ENCODE measurements around the gene TBC1D5.

TBC1D5 gene

GRCh38 chr3:17314171-17314570 is 428.3 kb downstream of the TBC1D5 start:
- no peak for DNase-seq
- in situ Hi-C loops (cut with HindIII; ENCODE audit: low pct_ligation_motif_present, low pct_unique_long_range_greater_than_20kb, low sequenced_read_pairs): no loop called here

- DNase-seq: no peak
- in situ Hi-C loops (cut with HindIII; ENCODE audit: low pct_ligation_motif_present, low pct_unique_long_range_greater_than_20kb, low sequenced_read_pairs): no loop called here
Measured at GRCh38 chr3:17313746-17314145, 428.7 kb downstream of the TBC1D5 start.

- DNase-seq: no peak
- in situ Hi-C loops (cut with HindIII; ENCODE audit: low pct_ligation_motif_present, low pct_unique_long_range_greater_than_20kb, low sequenced_read_pairs): no loop called here
Measured at GRCh38 chr3:17310983-17311382, 431.4 kb downstream of the TBC1D5 start.

GRCh38 chr3:17307887-17308286 is 434.5 kb downstream of the TBC1D5 start:
- no peak for DNase-seq
- in situ Hi-C loops (cut with HindIII; ENCODE audit: low pct_ligation_motif_present, low pct_unique_long_range_greater_than_20kb, low sequenced_read_pairs): no loop called here

- in situ Hi-C loops (cut with HindIII; ENCODE audit: low pct_ligation_motif_present, low pct_unique_long_range_greater_than_20kb, low sequenced_read_pairs): no loop called here
- DNase-seq: peak; percentile 13
Measured at GRCh38 chr3:17307482-17307881, 434.9 kb downstream of the TBC1D5 start.

- DNase-seq: no peak
- in situ Hi-C loops (cut with HindIII; ENCODE audit: low pct_ligation_motif_present, low pct_unique_long_range_greater_than_20kb, low sequenced_read_pairs): no loop called here
Measured at GRCh38 chr3:17304969-17305368, 437.5 kb downstream of the TBC1D5 start.

- no peak for DNase-seq
- in situ Hi-C loops (cut with HindIII; ENCODE audit: low pct_ligation_motif_present, low pct_unique_long_range_greater_than_20kb, low sequenced_read_pairs): no loop called here
Measured at GRCh38 chr3:17302774-17303173, 439.7 kb downstream of the TBC1D5 start.

- in situ Hi-C loops (cut with HindIII; ENCODE audit: low pct_ligation_motif_present, low pct_unique_long_range_greater_than_20kb, low sequenced_read_pairs): no loop called here
- no peak for DNase-seq
Measured at GRCh38 chr3:17302170-17302569, 440.3 kb downstream of the TBC1D5 start.

- in situ Hi-C loops (cut with HindIII; ENCODE audit: low pct_ligation_motif_present, low pct_unique_long_range_greater_than_20kb, low sequenced_read_pairs): no loop called here
- no peak for DNase-seq
Measured at GRCh38 chr3:17301271-17301670, 441.2 kb downstream of the TBC1D5 start.

GRCh38 chr3:17300441-17300840 is 442.0 kb downstream of the TBC1D5 start:
- no peak for DNase-seq
- in situ Hi-C loops (cut with HindIII; ENCODE audit: low pct_ligation_motif_present, low pct_unique_long_range_greater_than_20kb, low sequenced_read_pairs): no loop called here

GRCh38 chr3:17298038-17298437 is 444.4 kb downstream of the TBC1D5 start:
- in situ Hi-C loops (cut with HindIII; ENCODE audit: low pct_ligation_motif_present, low pct_unique_long_range_greater_than_20kb, low sequenced_read_pairs): no loop called here
- DNase-seq: no peak

- in situ Hi-C loops (cut with HindIII; ENCODE audit: low pct_ligation_motif_present, low pct_unique_long_range_greater_than_20kb, low sequenced_read_pairs): no loop called here
- no peak for DNase-seq
Measured at GRCh38 chr3:17292556-17292955, 449.9 kb downstream of the TBC1D5 start.

GRCh38 chr3:17290894-17291293 is 451.5 kb downstream of the TBC1D5 start:
- DNase-seq: no peak
- in situ Hi-C loops (cut with HindIII; ENCODE audit: low pct_ligation_motif_present, low pct_unique_long_range_greater_than_20kb, low sequenced_read_pairs): no loop called here

- in situ Hi-C loops (cut with HindIII; ENCODE audit: low pct_ligation_motif_present, low pct_unique_long_range_greater_than_20kb, low sequenced_read_pairs): no loop called here
- DNase-seq: no peak
Measured at GRCh38 chr3:17288839-17289399, 453.5 kb downstream of the TBC1D5 start.

- in situ Hi-C loops (cut with HindIII; ENCODE audit: low pct_ligation_motif_present, low pct_unique_long_range_greater_than_20kb, low sequenced_read_pairs): no loop called here
- no peak for DNase-seq
Measured at GRCh38 chr3:17287006-17287689, 455.3 kb downstream of the TBC1D5 start.

- no peak for DNase-seq
- in situ Hi-C loops (cut with HindIII; ENCODE audit: low pct_ligation_motif_present, low pct_unique_long_range_greater_than_20kb, low sequenced_read_pairs): no loop called here
Measured at GRCh38 chr3:17278006-17278405, 464.4 kb downstream of the TBC1D5 start.

- in situ Hi-C loops (cut with HindIII; ENCODE audit: low pct_ligation_motif_present, low pct_unique_long_range_greater_than_20kb, low sequenced_read_pairs): no loop called here
Measured at GRCh38 chr3:17266846-17267245, 475.6 kb downstream of the TBC1D5 start.

GRCh38 chr3:17261627-17262369 is 480.6 kb downstream of the TBC1D5 start:
- DNase-seq: no peak
- in situ Hi-C loops (cut with HindIII; ENCODE audit: low pct_ligation_motif_present, low pct_unique_long_range_greater_than_20kb, low sequenced_read_pairs): no loop called here

More at GRCh38 chr3:17266846-17267245, 475.6 kb downstream of the TBC1D5 start:
- no peak for DNase-seq

GRCh38 chr3:17260257-17260656 is 482.2 kb downstream of the TBC1D5 start:
- DNase-seq: no peak
- in situ Hi-C loops (cut with HindIII; ENCODE audit: low pct_ligation_motif_present, low pct_unique_long_range_greater_than_20kb, low sequenced_read_pairs): no loop called here

GRCh38 chr3:17259685-17260084 is 482.7 kb downstream of the TBC1D5 start:
- in situ Hi-C loops (cut with HindIII; ENCODE audit: low pct_ligation_motif_present, low pct_unique_long_range_greater_than_20kb, low sequenced_read_pairs): no loop called here
- no peak for DNase-seq
